ENCODE measurements around the gene PSMD13. TPM values are rescaled to one million over a fixed set of nuclear protein-coding genes. Genes with fewer than 3 reads are reported as not detected.

PSMD13 gene
- total RNA-seq, 1 experiment from 2014 or later: 141 TPM

DNA sequence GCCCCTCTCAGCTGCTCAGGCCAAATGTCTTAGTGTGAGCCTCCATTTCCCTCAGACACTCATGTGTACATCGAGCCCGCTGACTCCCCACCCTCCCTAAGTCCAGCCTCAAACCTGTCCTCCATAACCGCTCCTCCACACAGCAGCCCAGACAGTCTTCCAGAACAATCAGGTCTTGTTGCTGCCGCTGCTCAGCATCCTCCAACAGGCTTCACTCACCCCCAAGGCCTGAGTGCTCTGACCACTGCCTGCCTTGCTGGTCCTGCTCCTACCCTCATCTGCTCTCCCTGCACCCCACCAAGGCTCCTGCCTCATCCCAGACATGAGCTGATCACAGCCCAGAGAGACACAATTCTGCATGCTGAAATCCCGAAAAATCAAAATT is 17.1 kb downstream of the PSMD13 start:
- Histone ChIP-seq H3K4me2 (ENCODE audit: insufficient read depth, insufficient read length, low read length) (no peak overlapping the region), H2BK20ac (ENCODE audit: low read depth, low read length, poor library complexity, severe bottlenecking) (no peak overlapping the region), H3K18ac (ENCODE audit: insufficient read length, low read depth, low read length) (no peak overlapping the region), H3K27ac (ENCODE audit: insufficient read length, low read depth, low read length) (no peak overlapping the region), H2BK5ac (ENCODE audit: insufficient read length, low read length) (no peak overlapping the region), H3K79me1 (ENCODE audit: insufficient read depth, low read depth, low read length, poor library complexity, severe bottlenecking) (no peaks in the 10 kb centered on the region), H2BK15ac (ENCODE audit: low read depth, low read length) (no peak overlapping the region), H3K23me2 (ENCODE audit: insufficient read length, low read depth, low read length, poor library complexity, severe bottlenecking) (no peaks in the 10 kb centered on the region), H4K20me1 (ENCODE audit: control insufficient read depth, insufficient read depth, insufficient read length) (no peaks in the 10 kb centered on the region), H3K9ac (ENCODE audit: extremely low read depth, insufficient read length, low read length) (no peak overlapping the region), H4K8ac (replicated peaks; ENCODE audit: insufficient read length, low read depth, low read length) (no peak overlapping the region), H4K5ac (ENCODE audit: insufficient read length, low read depth, low read length) (no peak overlapping the region), H4K91ac (ENCODE audit: insufficient read length, low read depth, low read length) (no peak overlapping the region), H3K27me3 (ENCODE audit: insufficient read depth, low read length) (no peaks in the 10 kb centered on the region), H3K14ac (ENCODE audit: insufficient read depth, low read length) (no peak overlapping the region), H2AK5ac (ENCODE audit: insufficient read length, low read length) (no peak overlapping the region), H2BK12ac (ENCODE audit: insufficient read length, low read depth, low read length) (no peak overlapping the region), H3K4ac (ENCODE audit: low read depth, low read length) (no peak overlapping the region), H3K9me3 (ENCODE audit: control insufficient read depth, low read depth, low read length) (no peaks in the 10 kb centered on the region), H3K79me2 (ENCODE audit: insufficient read depth, low read length) (no peaks in the 10 kb centered on the region), H2BK120ac (ENCODE audit: low read depth, low read length, poor library complexity, severe bottlenecking) (no peak overlapping the region), H3K4me1 (ENCODE audit: insufficient read depth, low read length) (no peaks in the 10 kb centered on the region), H3K23ac (ENCODE audit: insufficient read length, low read depth, low read length) (no peak overlapping the region), H2AFZ (ENCODE audit: low read length) (no peak overlapping the region), H3T11ph (ENCODE audit: low read length) (no peak overlapping the region), H3K56ac (ENCODE audit: insufficient read length, low read depth, low read length) (no peak overlapping the region)
- no peak for TF ChIP-seq CTCF (conservative IDR thresholded peaks at IDR 0.05)
- H3K4me1 Mint-ChIP-seq: peaks cover 0 to 5% of the 10 kb centered on the region in 2 experiments; a peak in 2 of 4 replicates
- H3K4me3 Mint-ChIP-seq: peak overlapping the region in 1 of 2 experiments; percentile 31; a peak in 1 of 5 replicates
- no peaks in the 10 kb centered on the region; a peak in 1 of 5 replicates for H3K9me3 Mint-ChIP-seq
- DNase-seq: no peak
- peaks cover 26 to 40% (median 31%) of the 10 kb centered on the region in 3 experiments for H3K36me3 Mint-ChIP-seq (ENCODE audit: insufficient read depth in 1 of 3, low read depth in 3 of 3)
- WGBS (ENCODE audit: extremely low coverage, insufficient read length, low lambda C conversion rate): no CpG with 5 or more reads among the region's 5 CpGs
- peak overlapping the region in 1 of 3 experiments; percentile 37; a peak in 2 of 7 replicates for H3K27ac Mint-ChIP-seq
- H3K27me3 Mint-ChIP-seq (ENCODE audit: low read depth): no peaks in the 10 kb centered on the region; the same call in 1 of the 2 replicates

All from H9 (cell line).